GM18526 (cell line): Measurements from ENCODE around the gene SACM1L.

ENCODE experiments used
- POLR2A ChIP-seq: IDR thresholded peaks from 3 replicates; pipeline ENCODE4 v1.6.1; 2011; ENCODE audit not compliant: insufficient read length; ENCODE audit errors: extremely low read depth

Gene SACM1L

DNA sequence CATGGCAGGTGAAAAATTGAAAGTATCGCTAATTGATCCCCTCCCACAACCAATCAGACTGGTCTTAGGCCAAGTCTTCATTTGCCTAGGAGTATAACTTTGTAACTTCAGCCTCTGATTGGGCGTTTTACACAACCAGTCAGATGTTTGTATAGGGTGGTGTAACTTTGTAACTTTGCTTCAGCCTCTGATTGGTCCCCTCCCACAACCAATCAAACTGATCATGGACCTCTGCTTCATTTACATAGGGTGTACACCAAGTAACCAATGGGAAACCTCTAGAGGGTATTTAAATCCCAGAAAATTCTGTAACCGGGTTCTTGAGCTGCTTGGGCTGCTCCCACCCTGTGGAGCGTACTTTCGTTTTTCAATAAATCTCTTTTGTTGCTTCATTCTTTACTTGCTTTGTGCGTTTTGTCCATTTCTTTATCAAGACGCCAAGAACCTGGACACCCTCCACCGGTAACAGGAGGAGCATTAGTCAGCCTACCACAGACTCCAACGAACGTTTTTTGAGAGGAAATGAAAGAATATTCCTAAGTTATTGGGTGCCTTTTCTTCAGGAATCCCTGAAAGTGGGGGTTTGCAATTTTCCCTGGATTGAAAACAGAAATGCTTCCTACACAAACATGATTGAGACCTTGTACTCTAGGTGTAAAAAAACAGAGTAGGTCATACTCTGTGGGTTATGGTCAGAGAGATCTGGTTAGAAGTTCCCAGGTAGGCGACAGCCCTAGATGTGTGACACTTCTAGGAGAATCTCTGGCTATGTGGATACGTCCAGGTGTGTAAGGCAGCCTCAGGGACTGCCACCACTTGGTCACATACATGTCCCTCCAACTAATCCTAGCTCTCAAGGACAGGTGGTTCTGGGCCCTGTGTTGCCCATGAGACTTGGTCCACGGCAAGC, 5.5 kb upstream of the SACM1L start:
- no peak for TF ChIP-seq POLR2A

GRCh38 chr3:45684327-45684892, 4.8 kb upstream of the SACM1L start:
- TF ChIP-seq POLR2A = no peak

DNA sequence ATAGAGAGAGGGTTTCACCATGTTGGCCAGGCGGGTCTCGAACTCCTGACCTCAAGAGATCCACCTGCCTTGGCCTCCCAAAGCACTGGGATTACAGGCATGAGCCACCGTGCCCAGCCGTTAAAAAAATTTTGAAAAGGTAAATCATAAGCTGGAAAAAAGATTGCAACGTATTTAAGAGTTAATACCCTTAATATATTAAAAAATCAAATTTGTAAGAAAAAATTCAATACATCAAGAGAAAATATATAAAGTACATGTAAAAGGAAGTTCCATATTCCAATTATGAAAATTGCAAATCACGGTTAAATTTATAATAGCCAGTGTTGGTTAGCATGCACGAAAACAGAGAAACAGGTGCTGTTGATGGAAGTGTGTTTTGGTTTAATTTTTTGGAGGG, 2.3 kb upstream of the SACM1L start:
- no peak for TF ChIP-seq POLR2A

GRCh38 chr3:45687828-45688193, 1.4 kb upstream of the SACM1L start:
- TF ChIP-seq POLR2A = no peak

DNA sequence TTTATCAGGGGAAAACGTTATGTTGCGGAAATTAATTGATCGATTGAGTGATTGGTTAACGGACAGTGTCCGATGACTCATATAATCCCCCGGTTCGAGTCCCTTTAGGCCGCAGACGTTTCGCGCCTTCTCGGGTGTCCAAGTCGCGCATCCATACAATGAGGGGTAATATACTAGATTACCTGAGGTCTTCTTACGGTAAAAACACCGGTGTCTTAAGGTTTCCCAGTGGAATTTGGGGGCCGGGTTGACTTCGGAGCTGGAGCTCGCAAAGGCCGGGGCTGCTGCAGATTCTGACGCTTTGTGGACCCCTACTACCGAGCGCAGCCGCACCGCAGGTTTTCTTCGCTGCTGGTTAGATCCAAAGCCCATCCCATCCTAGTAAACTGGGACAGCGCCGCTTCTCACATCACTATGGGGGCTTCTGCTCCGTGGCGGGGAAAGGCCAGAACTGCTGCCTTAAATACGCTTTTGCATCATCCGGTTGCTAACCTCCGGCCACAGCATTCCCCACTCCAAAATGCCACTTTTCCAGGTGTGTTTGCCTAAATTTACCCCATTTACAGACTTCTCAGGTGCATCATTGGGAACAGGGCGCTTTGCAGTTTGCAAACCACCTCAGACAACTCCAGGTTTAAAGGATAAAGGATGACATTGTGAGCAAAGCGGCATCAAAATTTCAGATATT, 858 bp upstream of the SACM1L start:
- no peak for TF ChIP-seq POLR2A

DNA sequence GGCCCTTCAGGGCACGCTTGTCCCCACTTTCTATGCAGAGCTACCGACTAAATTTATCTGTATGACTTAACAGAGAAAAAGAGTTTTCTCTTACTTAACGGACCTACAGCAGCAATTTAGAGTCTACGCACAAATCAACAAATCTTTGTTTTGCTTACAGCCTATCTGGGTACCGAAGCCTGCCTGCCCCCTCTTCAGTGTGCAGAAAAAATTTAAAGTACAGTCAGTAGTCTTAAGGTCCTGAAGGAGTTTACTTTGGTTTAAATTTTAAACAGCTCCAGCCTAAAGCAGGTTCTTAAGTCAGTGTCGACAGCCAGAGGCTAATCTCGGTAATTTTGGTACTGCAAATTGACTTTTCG, 570 bp downstream of the SACM1L start:
- TF ChIP-seq POLR2A = no peak

GRCh38 chr3:45690336-45691035, 1.3 kb downstream of the SACM1L start:
- no peak for TF ChIP-seq POLR2A

DNA sequence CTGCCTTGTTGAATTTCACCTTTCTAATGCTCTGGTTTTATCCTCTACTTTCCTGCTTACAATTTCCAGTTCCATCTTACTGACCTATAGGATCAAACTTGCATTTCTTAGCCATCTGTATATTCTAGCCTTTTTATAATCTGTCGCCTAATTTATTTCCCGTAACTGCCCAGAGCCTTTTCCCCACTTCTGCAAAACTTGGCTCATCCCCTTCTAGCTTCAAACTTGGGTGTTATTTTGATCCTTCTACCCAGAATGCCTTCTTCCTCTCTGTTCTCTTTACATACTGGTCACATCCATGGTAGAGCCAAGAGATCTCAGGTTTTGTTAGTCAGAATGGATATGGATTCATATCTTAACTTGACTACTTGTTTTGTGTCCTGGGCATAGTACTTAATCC, 2.6 kb downstream of the SACM1L start:
- no peak for TF ChIP-seq POLR2A

GRCh38 chr3:45692866-45693265, 3.7 kb downstream of the SACM1L start:
- no peak for TF ChIP-seq POLR2A

DNA sequence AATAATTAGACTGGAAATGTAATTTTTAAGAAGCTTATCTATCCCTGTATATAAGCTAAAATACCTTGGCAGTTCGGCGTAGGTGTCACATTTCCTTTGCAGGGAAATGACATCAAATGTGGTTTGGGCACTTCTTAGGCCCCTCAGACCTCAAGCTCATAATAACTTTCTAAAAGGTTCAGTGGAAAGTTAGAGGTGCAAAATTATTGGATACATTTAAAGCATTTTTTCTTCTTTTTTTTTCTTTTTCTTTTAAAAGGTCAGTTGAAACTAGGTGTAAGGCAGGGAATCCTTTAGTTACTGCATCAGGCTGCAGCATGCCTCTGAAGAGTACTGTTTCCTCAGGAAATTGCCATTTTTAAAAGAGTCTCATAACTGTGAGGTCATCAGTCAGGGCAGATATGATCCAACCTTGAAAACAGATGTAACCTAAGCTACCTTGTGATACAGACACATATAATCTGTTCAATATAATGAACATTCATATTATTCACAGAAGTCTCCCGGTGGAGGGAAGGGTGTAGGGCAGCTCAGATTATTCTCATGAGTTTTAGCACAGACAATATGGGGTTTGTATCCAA, 4.8 kb downstream of the SACM1L start:
- TF ChIP-seq POLR2A = no peak

GRCh38 chr3:45700570-45701073, 11.4 kb downstream of the SACM1L start:
- no peak for TF ChIP-seq POLR2A

- no peak for TF ChIP-seq POLR2A
Measured at GRCh38 chr3:45701172-45701867, 12.1 kb downstream of the SACM1L start.

DNA sequence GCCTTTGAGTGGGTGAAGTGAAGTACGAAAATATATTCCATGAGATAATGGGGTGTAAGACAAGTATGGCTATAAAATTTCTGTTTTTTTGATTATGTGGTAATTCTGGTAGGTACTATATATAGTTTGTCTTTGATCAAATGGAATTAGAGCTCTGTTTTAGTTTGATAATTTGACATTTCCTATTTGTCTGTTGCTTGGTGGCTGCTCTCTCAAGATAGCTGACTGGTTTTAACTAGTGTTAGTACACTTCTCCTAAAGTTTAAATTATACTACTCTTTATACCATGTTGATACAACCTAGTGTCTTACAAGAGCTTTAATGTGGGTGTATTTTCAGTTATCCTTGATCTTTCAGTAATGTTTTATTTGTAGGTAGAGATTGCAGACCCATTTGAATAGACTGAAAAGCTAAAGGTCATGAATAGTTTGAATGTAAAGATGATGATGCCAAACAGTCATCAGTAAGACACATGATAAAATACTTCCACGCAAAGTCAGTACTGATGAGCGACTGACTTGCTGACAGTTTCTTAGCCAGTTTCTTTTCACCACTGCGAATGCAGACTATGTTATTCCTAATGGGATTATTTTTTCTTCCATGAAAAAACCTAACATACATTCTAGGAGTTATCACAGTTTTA, 15.2 kb downstream of the SACM1L start:
- no peak for TF ChIP-seq POLR2A

GRCh38 chr3:45705839-45706808, 16.9 kb downstream of the SACM1L start:
- no peak for TF ChIP-seq POLR2A
